GM12864 (cell line): ENCODE results near the gene OLFML3.

Experiments
- DNase-seq: peaks from one replicate; pipeline ENCODE4 v3.0.0-alpha.2; 2011; ENCODE audit warnings: low read depth
- H3K4me3 ChIP-seq: 2 replicates; pipeline ENCODE4 v1.5.1; 2011; ENCODE audit warnings: mild to moderate bottlenecking, low read depth, low read length, control low read depth
- CTCF ChIP-seq: IDR thresholded peaks from 2 replicates; pipeline ENCODE4 v1.5.1; 2011; ENCODE audit warnings: low read depth, mild to moderate bottlenecking, moderate library complexity, low read length, control low read depth, inconsistent platforms; ENCODE audit errors: missing control alignments

OLFML3 gene

GRCh38 chr1:113950908-113951307 lies 28.4 kb upstream of the OLFML3 start:
- no peak for TF ChIP-seq CTCF
- no peak for DNase-seq
- no peak overlapping the region for H3K4me3 ChIP-seq

GRCh38 chr1:113951719-113952118 lies 27.6 kb upstream of the OLFML3 start:
- DNase-seq = no peak
- TF ChIP-seq CTCF = no peak
- no peak overlapping the region for H3K4me3 ChIP-seq

GRCh38 chr1:113957984-113958383 lies 21.3 kb upstream of the OLFML3 start:
- no peak overlapping the region for H3K4me3 ChIP-seq
- DNase-seq = no peak
- TF ChIP-seq CTCF = no peak

GRCh38 chr1:113958691-113959090 lies 20.6 kb upstream of the OLFML3 start:
- no peak for DNase-seq
- TF ChIP-seq CTCF = no peak
- no peak overlapping the region for H3K4me3 ChIP-seq

- no peak overlapping the region for H3K4me3 ChIP-seq
- no peak for DNase-seq
- no peak for TF ChIP-seq CTCF
These were observed 15.9 kb upstream of the OLFML3 start for GRCh38 chr1:113963281-113963906.

- no peak for TF ChIP-seq CTCF
- H3K4me3 ChIP-seq = no peak overlapping the region
- no peak for DNase-seq
These were observed 13.4 kb upstream of the OLFML3 start for GRCh38 chr1:113965703-113966412.

- no peak for DNase-seq
- no peak overlapping the region for H3K4me3 ChIP-seq
- TF ChIP-seq CTCF = no peak
These were observed 6.3 kb upstream of the OLFML3 start for GRCh38 chr1:113972954-113973353.
